Measurements from ENCODE around the gene GAL. TPM values are rescaled to one million over a fixed set of nuclear protein-coding genes. Genes with fewer than 3 reads are reported as not detected.

The GAL gene
- total and polyA plus RNA-seq, 2 of the 8 experiments (the other 6 are each of a cell fraction or from before 2014, with no cell fraction given): 81.8 to 233 TPM

GRCh38 chr11:68727783-68728182, 43.4 kb downstream of the GAL start:
- Histone ChIP-seq H3K4me2 (ENCODE audit: insufficient read depth in 1 of 2, low read depth in 2 of 2, low read length in 2 of 2) (no peak overlapping the region), H4K20me1 (replicated peaks in 1 of 2; ENCODE audit: control insufficient read depth in 1 of 2, insufficient read depth in 2 of 2, low read length in 2 of 2) (no peaks in the 10 kb centered on the region), H3K23me2 (ENCODE audit: low read depth, low read length) (no peaks in the 10 kb centered on the region), H2BK12ac (ENCODE audit: low read depth, low read length) (no peak overlapping the region), H3K27me3 (replicated peaks in 1 of 4; ENCODE audit: control insufficient read depth in 3 of 4, extremely low read depth in 1 of 4, insufficient read depth in 3 of 4, low read length in 3 of 4) (no peaks in the 10 kb centered on the region), H3K4ac (replicated peaks; ENCODE audit: insufficient read length, low read depth, low read length) (no peak overlapping the region), H3K36me3 (ENCODE audit: control insufficient read depth in 2 of 4, insufficient read depth in 4 of 4, low read length in 3 of 4) (no peaks in the 10 kb centered on the region), H3K79me2 (ENCODE audit: control insufficient read depth in 1 of 2, insufficient read depth in 2 of 2, low read length in 2 of 2) (no peaks in the 10 kb centered on the region), H4K5ac (ENCODE audit: insufficient read length, low read depth, low read length) (no peak overlapping the region), H3K9ac (replicated peaks in 1 of 4; ENCODE audit: extremely low read depth in 1 of 4, low read depth in 3 of 4, low read length in 3 of 4) (no peak overlapping the region), H4K8ac (ENCODE audit: extremely low read depth, insufficient read depth, low read length) (no peak overlapping the region), H2BK120ac (replicated peaks; ENCODE audit: low read depth, low read length) (no peak overlapping the region), H3K18ac (ENCODE audit: extremely low read depth, low read length) (no peak overlapping the region), H3K14ac (ENCODE audit: insufficient read length) (no peak overlapping the region), H3K79me1 (ENCODE audit: low read depth, low read length) (no peaks in the 10 kb centered on the region), H2BK5ac (ENCODE audit: low read depth, low read length) (no peak overlapping the region), H3K23ac (ENCODE audit: insufficient read length) (no peak overlapping the region), H3K4me3 (ENCODE audit: extremely low read depth in 1 of 4, insufficient read depth in 2 of 4, low read depth in 3 of 4, low read length in 4 of 4) (no peak overlapping the region), H3K56ac (replicated peaks; ENCODE audit: insufficient read length, low read depth, low read length) (no peak overlapping the region), H2BK20ac (ENCODE audit: low read length) (no peak overlapping the region), H2AFZ (ENCODE audit: low read length) (no peak overlapping the region), H3K9me3 (ENCODE audit: insufficient read depth in 2 of 2, low read depth in 1 of 2, low read length in 1 of 2) (no peaks in the 10 kb centered on the region), H2BK15ac (ENCODE audit: low read length) (no peak overlapping the region), H2AK5ac (ENCODE audit: low read depth, low read length) (no peak overlapping the region), H4K91ac (replicated peaks; ENCODE audit: insufficient read length, low read length) (no peak overlapping the region), H3K27ac (ENCODE audit: low read depth, low read length) (no peak overlapping the region), H3K4me1 (replicated peaks in 1 of 4; ENCODE audit: control insufficient read depth in 3 of 4, insufficient read depth in 4 of 4, low read length in 3 of 4) (peaks cover 0 to 3% (median 0%) of the 10 kb centered on the region in 4 experiments; a peak in 3 of 7 replicates)
- WGBS, 2 experiments (ENCODE audit: extremely low coverage in 1 of 2, insufficient coverage in 1 of 2, insufficient read length in 1 of 2, insufficient replicate concordance in 2 of 2, low coverage in 1 of 2, low lambda C conversion rate in 2 of 2, missing lambda C conversion rate in 1 of 2): 95% methylated on average over 6 of the region's 6 CpGs; no CpG with 5 or more reads in 1 of the 2 experiments
- no peak for FAIRE-seq
- CTCF ChIA-PET (ENCODE audit: partially characterized antibody): interaction anchor here (1.0 to 1.3 kb wide), 3 partner anchors 18 to 317 kb away, joined by 3 to 4 read pairs (median 3); no protein-coding TSS in a partner anchor
- POLR2A ChIA-PET (ENCODE audit: partially characterized antibody): interaction anchor here (1.3 to 1.4 kb wide), 2 partner anchors 11 to 70 kb away, joined by 3 to 5 read pairs; no protein-coding TSS in a partner anchor
- DNase-seq (ENCODE audit: low read depth in 1 of 2, low spot score in 2 of 2): no peak
- TF ChIP-seq RAD21 (IDR thresholded peaks at IDR 0.05 in 1 of 2, conservative IDR thresholded peaks at IDR 0.05 in 1 of 2; ENCODE audit: low read depth in 2 of 2, low read length in 2 of 2) (peak; percentile 42 to 47; a peak in 3 of 4 replicates), SRF (IDR thresholded peaks at IDR 0.05; ENCODE audit: low read depth, low read length) (no peak)
